ENCODE measurements around the gene PPIL6. TPM values are rescaled to one million over a fixed set of nuclear protein-coding genes. Genes with fewer than 3 reads are reported as not detected.

PPIL6 gene
- total RNA-seq, 4 donors from 2014 or later, result 0.59 to 18.0 (median 4.6) TPM

DNA sequence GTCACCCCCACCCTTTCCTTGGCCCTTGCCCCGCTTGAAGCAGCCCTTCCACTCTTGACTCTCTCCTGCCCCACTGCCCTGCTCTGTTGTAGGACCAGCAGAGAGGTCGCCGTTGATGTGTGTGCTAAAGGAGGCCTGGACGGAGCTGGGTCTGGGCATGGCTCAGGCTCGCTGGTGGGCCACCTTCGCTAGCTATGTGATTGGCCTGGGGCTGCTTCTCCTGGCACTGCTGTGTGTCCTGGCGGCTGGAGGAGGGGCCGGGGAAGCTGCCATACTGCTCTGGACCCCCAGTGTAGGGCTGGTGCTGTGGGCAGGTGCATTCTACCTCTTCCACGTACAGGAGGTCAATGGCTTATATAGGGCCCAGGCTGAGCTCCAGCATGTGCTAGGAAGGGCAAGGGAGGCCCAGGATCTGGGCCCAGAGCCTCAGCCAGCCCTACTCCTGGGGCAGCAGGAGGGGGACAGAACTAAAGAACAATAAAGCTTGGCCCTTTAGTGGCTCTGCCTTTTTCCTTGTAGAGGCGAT lies 3.1 kb upstream of the PPIL6 start:
- intact Hi-C loops (cut with DNase I; ENCODE audit: low total_unique reads), result no loop called here
- no peak overlapping the region for H3K4me3 ChIP-seq
- H3K27ac ChIP-seq, result no peak overlapping the region
- no peak for DNase-seq
- H3K27me3 ChIP-seq, result no peaks in the 10 kb centered on the region
- H3K36me3 ChIP-seq, result no peaks in the 10 kb centered on the region
- TF ChIP-seq POLR2A (IDR thresholded peaks at IDR 0.05), result no peak
- TF ChIP-seq, protein P1, sequence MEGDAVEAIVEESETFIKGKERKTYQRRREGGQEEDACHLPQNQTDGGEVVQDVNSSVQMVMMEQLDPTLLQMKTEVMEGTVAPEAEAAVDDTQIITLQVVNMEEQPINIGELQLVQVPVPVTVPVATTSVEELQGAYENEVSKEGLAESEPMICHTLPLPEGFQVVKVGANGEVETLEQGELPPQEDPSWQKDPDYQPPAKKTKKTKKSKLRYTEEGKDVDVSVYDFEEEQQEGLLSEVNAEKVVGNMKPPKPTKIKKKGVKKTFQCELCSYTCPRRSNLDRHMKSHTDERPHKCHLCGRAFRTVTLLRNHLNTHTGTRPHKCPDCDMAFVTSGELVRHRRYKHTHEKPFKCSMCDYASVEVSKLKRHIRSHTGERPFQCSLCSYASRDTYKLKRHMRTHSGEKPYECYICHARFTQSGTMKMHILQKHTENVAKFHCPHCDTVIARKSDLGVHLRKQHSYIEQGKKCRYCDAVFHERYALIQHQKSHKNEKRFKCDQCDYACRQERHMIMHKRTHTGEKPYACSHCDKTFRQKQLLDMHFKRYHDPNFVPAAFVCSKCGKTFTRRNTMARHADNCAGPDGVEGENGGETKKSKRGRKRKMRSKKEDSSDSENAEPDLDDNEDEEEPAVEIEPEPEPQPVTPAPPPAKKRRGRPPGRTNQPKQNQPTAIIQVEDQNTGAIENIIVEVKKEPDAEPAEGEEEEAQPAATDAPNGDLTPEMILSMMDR (IDR thresholded peaks at IDR 0.05), result no peak
- no peaks in the 10 kb centered on the region for H3K4me1 ChIP-seq
- no peaks in the 10 kb centered on the region for H3K9me3 ChIP-seq

- Histone ChIP-seq H3K4me3 (no peak overlapping the region), H3K36me3 (no peaks in the 10 kb centered on the region), H3K27me3 (no peaks in the 10 kb centered on the region), H3K9me3 (no peaks in the 10 kb centered on the region), H3K27ac (no peak overlapping the region), H3K4me1 (no peaks in the 10 kb centered on the region)
- intact Hi-C loops (cut with DNase I; ENCODE audit: low total_unique reads), result no loop called here
- DNase-seq, result no peak
- no peak for TF ChIP-seq POLR2A (IDR thresholded peaks at IDR 0.05)
- TF ChIP-seq, protein P1 (IDR thresholded peaks at IDR 0.05), result no peak
These were observed 2.0 kb upstream of the PPIL6 start for GRCh38 chr6:109442393-109442924.

- intact Hi-C loops (cut with DNase I; ENCODE audit: low total_unique reads), result no loop called here
- Histone ChIP-seq H3K27ac (peak overlapping the region; percentile 78 to 91), H3K4me1 (no peaks in the 10 kb centered on the region), H3K4me3 (peak overlapping the region; percentile 68 to 90), H3K36me3 (no peaks in the 10 kb centered on the region), H3K9me3 (no peaks in the 10 kb centered on the region), H3K27me3 (no peaks in the 10 kb centered on the region)
- no peak for TF ChIP-seq POLR2A (IDR thresholded peaks at IDR 0.05)
- TF ChIP-seq, protein P1 (IDR thresholded peaks at IDR 0.05), result no peak
- peak; percentile 48 to 54 for DNase-seq
These were observed 815 bp upstream of the PPIL6 start for GRCh38 chr6:109441069-109441816.

GRCh38 chr6:109436041-109436440 lies 4.4 kb downstream of the PPIL6 start:
- no peak for DNase-seq
- TF ChIP-seq, protein P1 (IDR thresholded peaks at IDR 0.05), result no peak
- no peak for TF ChIP-seq POLR2A (IDR thresholded peaks at IDR 0.05)
- intact Hi-C loops (cut with DNase I; ENCODE audit: low total_unique reads), result no loop called here
- Histone ChIP-seq H3K4me3 (no peak overlapping the region), H3K36me3 (no peaks in the 10 kb centered on the region), H3K27ac (no peak overlapping the region), H3K27me3 (no peaks in the 10 kb centered on the region), H3K4me1 (no peaks in the 10 kb centered on the region), H3K9me3 (no peaks in the 10 kb centered on the region)

- TF ChIP-seq, protein P1 (IDR thresholded peaks at IDR 0.05), result no peak
- TF ChIP-seq POLR2A (IDR thresholded peaks at IDR 0.05), result no peak
- Histone ChIP-seq H3K27ac (no peak overlapping the region), H3K4me1 (no peaks in the 10 kb centered on the region), H3K36me3 (no peaks in the 10 kb centered on the region), H3K27me3 (no peaks in the 10 kb centered on the region), H3K9me3 (no peaks in the 10 kb centered on the region), H3K4me3 (no peak overlapping the region)
- intact Hi-C loops (cut with DNase I; ENCODE audit: low total_unique reads), result no loop called here
- no peak for DNase-seq
These were observed 6.0 kb downstream of the PPIL6 start for GRCh38 chr6:109434456-109434855.
